WTC11 (cell line): ENCODE measurements around the gene CCDC34.

Experiments used
- JUN ChIP-seq: sonication (generic); formaldehyde crosslinking; IDR thresholded peaks from 2 replicates; pipeline ENCODE4 v1.8.0; 2023; ENCODE audit warnings: mild to moderate bottlenecking, missing genetic modification reagents
- NR2C2 ChIP-seq: sonication (generic); formaldehyde crosslinking; IDR thresholded peaks from 2 replicates; pipeline ENCODE4 v1.8.0; 2022; ENCODE audit warnings: mild to moderate bottlenecking, missing genetic modification reagents
- TCF7 ChIP-seq: sonication (generic); formaldehyde crosslinking; IDR thresholded peaks from 2 replicates; pipeline ENCODE4 v1.8.0; 2022; ENCODE audit warnings: mild to moderate bottlenecking, low read depth, missing genetic modification reagents, moderate library complexity
- TF ChIP-seq, protein P1 (sequence below): fragments of 200-600 bp; IDR thresholded peaks from 2 replicates; pipeline ENCODE4 v1.8.0; 2022; ENCODE audit warnings: antibody characterized with exemption

DNA sequence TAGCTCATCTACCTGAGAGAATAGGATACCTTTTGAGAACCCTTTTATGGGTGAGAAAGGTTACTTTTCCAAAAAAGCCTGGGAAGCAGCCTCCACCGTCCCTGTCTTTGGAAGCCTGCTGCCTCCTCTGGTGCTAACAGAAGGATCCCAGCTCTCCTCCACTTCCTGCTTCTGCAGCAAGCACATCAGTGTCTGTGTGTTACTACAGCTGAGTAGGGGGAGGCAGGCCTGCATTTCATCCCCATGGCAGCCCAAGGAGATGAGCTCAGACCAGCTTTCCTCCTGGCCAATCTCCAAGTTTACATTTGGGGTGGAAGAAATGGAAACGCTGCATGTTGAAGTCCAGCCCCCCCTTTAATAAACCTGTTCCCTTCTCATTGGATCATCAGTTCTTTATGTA lies 7.4 kb upstream of the CCDC34 start:
- TF ChIP-seq JUN (CRISPR knock-in tag): no peak
- no peak for TF ChIP-seq NR2C2
- TF ChIP-seq, protein P1, sequence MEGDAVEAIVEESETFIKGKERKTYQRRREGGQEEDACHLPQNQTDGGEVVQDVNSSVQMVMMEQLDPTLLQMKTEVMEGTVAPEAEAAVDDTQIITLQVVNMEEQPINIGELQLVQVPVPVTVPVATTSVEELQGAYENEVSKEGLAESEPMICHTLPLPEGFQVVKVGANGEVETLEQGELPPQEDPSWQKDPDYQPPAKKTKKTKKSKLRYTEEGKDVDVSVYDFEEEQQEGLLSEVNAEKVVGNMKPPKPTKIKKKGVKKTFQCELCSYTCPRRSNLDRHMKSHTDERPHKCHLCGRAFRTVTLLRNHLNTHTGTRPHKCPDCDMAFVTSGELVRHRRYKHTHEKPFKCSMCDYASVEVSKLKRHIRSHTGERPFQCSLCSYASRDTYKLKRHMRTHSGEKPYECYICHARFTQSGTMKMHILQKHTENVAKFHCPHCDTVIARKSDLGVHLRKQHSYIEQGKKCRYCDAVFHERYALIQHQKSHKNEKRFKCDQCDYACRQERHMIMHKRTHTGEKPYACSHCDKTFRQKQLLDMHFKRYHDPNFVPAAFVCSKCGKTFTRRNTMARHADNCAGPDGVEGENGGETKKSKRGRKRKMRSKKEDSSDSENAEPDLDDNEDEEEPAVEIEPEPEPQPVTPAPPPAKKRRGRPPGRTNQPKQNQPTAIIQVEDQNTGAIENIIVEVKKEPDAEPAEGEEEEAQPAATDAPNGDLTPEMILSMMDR: no peak
- TF ChIP-seq TCF7 (CRISPR knock-in tag): no peak
